Measurements from ENCODE around the gene MOBP. TPM values are rescaled to one million over a fixed set of nuclear protein-coding genes. Genes with fewer than 3 reads are reported as not detected.

MOBP gene
- total RNA-seq, 1 experiment from 2014 or later: not detected

- Histone ChIP-seq H3K27me3 (ENCODE audit: insufficient read depth, low read length) (0 out of 2 replicates have a peak, but pooled peaks cover 4% of the 10 kb centered on the region), H3K36me3 (ENCODE audit: control insufficient read depth in 1 of 2, insufficient read depth in 2 of 2, low read length in 2 of 2) (no peaks in the 10 kb centered on the region), H3K9me3 (ENCODE audit: control insufficient read depth in 1 of 2, insufficient read depth in 1 of 2, low read depth in 1 of 2, low read length in 2 of 2) (no peaks in the 10 kb centered on the region), H3K4me3 (replicated peaks in 1 of 2; ENCODE audit: low read depth in 1 of 2, low read length in 2 of 2) (no peak overlapping the region), H3K4me1 (ENCODE audit: control insufficient read depth in 1 of 2, insufficient read depth in 2 of 2, low read length in 2 of 2) (no peaks in the 10 kb centered on the region), H3K9me2 (ENCODE audit: insufficient read depth) (no peaks in the 10 kb centered on the region; the same call in 1 of the 2 replicates), H3K9ac (ENCODE audit: low read length) (no peak overlapping the region), H3K4me2 (ENCODE audit: low read length) (no peak overlapping the region), H3K27ac (ENCODE audit: low read depth, low read length) (no peak overlapping the region), H2AFZ (ENCODE audit: low read depth, low read length, poor library complexity, severe bottlenecking) (no peak overlapping the region), H3K79me2 (ENCODE audit: insufficient read depth, low read length) (no peaks in the 10 kb centered on the region), H4K20me1 (ENCODE audit: insufficient read depth) (no peaks in the 10 kb centered on the region)
- intact Hi-C loops (cut with micrococcal nuclease): loop anchor here (1.0 to 10.0 kb wide), 4 partner anchors 270 to 772 kb away; no protein-coding TSS in a partner anchor
- ChIA-PET RAD21 (ENCODE audit: low non-redundant PET in 1 of 2, low total read pairs in 2 of 2, uncharacterized antibody in 2 of 2, unreplicated experiment in 2 of 2) (no interaction called here), CTCF (interaction anchor here (1.2 to 1.7 kb wide), 3 partner anchors 448 to 639 kb away, joined by 4 to 9 read pairs (median 4); no protein-coding TSS in a partner anchor), POLR2A (no interaction called here)
- no TSS peak for BruUV-seq (replicated peaks)
- no peak for DNase-seq (ENCODE audit: low read depth, low spot score)
- TF ChIP-seq ZBTB33 (IDR thresholded peaks at IDR 0.05; ENCODE audit: extremely low read depth, insufficient replicate concordance, low read length): no peak
- ATAC-seq: no peak
Measured at GRCh38 chr3:39542588-39542988, 75.1 kb downstream of the MOBP start.

GRCh38 chr3:39548282-39548681, 80.8 kb downstream of the MOBP start:
- H4K20me1 ChIP-seq (ENCODE audit: insufficient read depth): no peaks in the 10 kb centered on the region
- no peaks in the 10 kb centered on the region for H3K9me3 ChIP-seq (ENCODE audit: control insufficient read depth in 1 of 2, insufficient read depth in 1 of 2, low read depth in 1 of 2, low read length in 2 of 2)
- H3K9me2 ChIP-seq (ENCODE audit: insufficient read depth): no peaks in the 10 kb centered on the region
- intact Hi-C loops (cut with micrococcal nuclease): loop anchor here (10.0 kb wide), 1 partner anchor 767 kb away; no protein-coding TSS in a partner anchor
- H3K4me2 ChIP-seq (ENCODE audit: low read length): no peak overlapping the region
- ChIA-PET POLR2A (no interaction called here), RAD21 (ENCODE audit: low non-redundant PET in 1 of 2, low total read pairs in 2 of 2, uncharacterized antibody in 2 of 2, unreplicated experiment in 2 of 2) (no interaction called here), CTCF (no interaction called here)
- no peak overlapping the region for H3K9ac ChIP-seq (ENCODE audit: low read length)
- DNase-seq (ENCODE audit: low read depth, low spot score) (no peak), ATAC-seq (no peak)
- no peak overlapping the region for H2AFZ ChIP-seq (ENCODE audit: low read depth, low read length, poor library complexity, severe bottlenecking)
- H3K4me3 ChIP-seq (replicated peaks in 1 of 2; ENCODE audit: low read depth in 1 of 2, low read length in 2 of 2): no peak overlapping the region
- no peaks in the 10 kb centered on the region for H3K36me3 ChIP-seq (ENCODE audit: control insufficient read depth in 1 of 2, insufficient read depth in 2 of 2, low read length in 2 of 2)
- H3K79me2 ChIP-seq (ENCODE audit: insufficient read depth, low read length): no peaks in the 10 kb centered on the region
- BruUV-seq (replicated peaks): no TSS peak
- peaks cover 31% of the 10 kb centered on the region; the same call in 1 of the 2 replicates for H3K27me3 ChIP-seq (ENCODE audit: insufficient read depth, low read length)
- TF ChIP-seq POLR2AphosphoS5 (IDR thresholded peaks at IDR 0.05; ENCODE audit: low read depth, low read length) (no peak), RAD21 (IDR thresholded peaks at IDR 0.05; ENCODE audit: low read depth) (no peak), SIN3A (IDR thresholded peaks at IDR 0.05; ENCODE audit: low read depth) (no peak), CBX3 (IDR thresholded peaks at IDR 0.05; ENCODE audit: low read depth) (no peak), JUND (IDR thresholded peaks at IDR 0.05) (no peak), TCF7L2 (IDR thresholded peaks at IDR 0.05; ENCODE audit: borderline replicate concordance, extremely low read depth, insufficient read depth, insufficient read length) (no peak), ELF1 (IDR thresholded peaks at IDR 0.05; ENCODE audit: borderline replicate concordance, low read depth) (no peak), CEBPB (IDR thresholded peaks at IDR 0.05; ENCODE audit: low read depth) (no peak), CTCF (IDR thresholded peaks at IDR 0.05 in 2 of 3, conservative IDR thresholded peaks at IDR 0.05 in 1 of 3; ENCODE audit: borderline replicate concordance in 1 of 3, insufficient read depth in 1 of 3, low read depth in 2 of 3, low read length in 2 of 3) (no peak)
- H3K27ac ChIP-seq (ENCODE audit: low read depth, low read length): no peak overlapping the region
- H3K4me1 ChIP-seq (ENCODE audit: control insufficient read depth in 1 of 2, insufficient read depth in 2 of 2, low read length in 2 of 2): no peaks in the 10 kb centered on the region
